ENCODE measurements around the gene HYDIN.

Gene HYDIN

DNA sequence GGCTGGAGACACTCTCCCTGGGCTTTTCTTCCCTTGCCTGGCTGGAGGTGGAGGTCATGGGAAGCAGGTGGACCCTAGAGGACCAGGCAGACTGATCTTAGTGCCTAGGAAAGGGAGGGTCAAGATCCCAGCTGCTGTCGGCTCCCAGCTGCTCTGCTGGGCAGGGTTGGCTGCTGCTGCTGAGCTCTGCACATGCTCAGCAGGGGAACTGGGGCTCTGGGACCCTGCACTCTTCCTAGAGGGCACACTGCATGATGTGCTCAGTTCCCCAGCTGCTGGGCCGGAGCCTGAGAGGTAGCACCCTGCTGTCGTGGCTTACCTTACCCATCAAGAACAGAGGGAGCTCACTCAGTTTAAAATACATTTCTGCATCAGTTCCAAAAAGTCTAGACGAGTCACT is 463.9 kb downstream of the HYDIN start:
- H3K9me2 ChIP-seq (replicated peaks; ENCODE audit: low read depth, low read length): no peaks in the 10 kb centered on the region
- H3K27me3 ChIP-seq (ENCODE audit: insufficient read depth, low read length, poor library complexity, severe bottlenecking): no peaks in the 10 kb centered on the region
- H3K36me3 ChIP-seq (ENCODE audit: insufficient read depth, low read length): peaks cover 8% of the 10 kb centered on the region; the same call in 1 of the 2 replicates
- H3K9me3 ChIP-seq (ENCODE audit: insufficient read depth, low read depth, low read length): no peaks in the 10 kb centered on the region
- no peak for TF ChIP-seq EZH2phosphoT487 (IDR thresholded peaks at IDR 0.05; ENCODE audit: borderline replicate concordance)
- TF ChIP-seq, protein P1, sequence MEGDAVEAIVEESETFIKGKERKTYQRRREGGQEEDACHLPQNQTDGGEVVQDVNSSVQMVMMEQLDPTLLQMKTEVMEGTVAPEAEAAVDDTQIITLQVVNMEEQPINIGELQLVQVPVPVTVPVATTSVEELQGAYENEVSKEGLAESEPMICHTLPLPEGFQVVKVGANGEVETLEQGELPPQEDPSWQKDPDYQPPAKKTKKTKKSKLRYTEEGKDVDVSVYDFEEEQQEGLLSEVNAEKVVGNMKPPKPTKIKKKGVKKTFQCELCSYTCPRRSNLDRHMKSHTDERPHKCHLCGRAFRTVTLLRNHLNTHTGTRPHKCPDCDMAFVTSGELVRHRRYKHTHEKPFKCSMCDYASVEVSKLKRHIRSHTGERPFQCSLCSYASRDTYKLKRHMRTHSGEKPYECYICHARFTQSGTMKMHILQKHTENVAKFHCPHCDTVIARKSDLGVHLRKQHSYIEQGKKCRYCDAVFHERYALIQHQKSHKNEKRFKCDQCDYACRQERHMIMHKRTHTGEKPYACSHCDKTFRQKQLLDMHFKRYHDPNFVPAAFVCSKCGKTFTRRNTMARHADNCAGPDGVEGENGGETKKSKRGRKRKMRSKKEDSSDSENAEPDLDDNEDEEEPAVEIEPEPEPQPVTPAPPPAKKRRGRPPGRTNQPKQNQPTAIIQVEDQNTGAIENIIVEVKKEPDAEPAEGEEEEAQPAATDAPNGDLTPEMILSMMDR (conservative IDR thresholded peaks at IDR 0.05; ENCODE audit: low read length): no peak
- no peak overlapping the region for H3K9ac ChIP-seq (ENCODE audit: low read depth, low read length, poor library complexity, severe bottlenecking)
- H2AFZ ChIP-seq (ENCODE audit: low read length): no peak overlapping the region
- H3K4me3 ChIP-seq (ENCODE audit: low read length, poor library complexity, severe bottlenecking): no peak overlapping the region
- no peaks in the 10 kb centered on the region for H3F3A ChIP-seq (ENCODE audit: low read depth)
- no peaks in the 10 kb centered on the region for H3K4me1 ChIP-seq (ENCODE audit: insufficient read depth, low read length, poor library complexity, severe bottlenecking)
- H4K20me1 ChIP-seq (ENCODE audit: insufficient read depth, low read length, poor library complexity, severe bottlenecking): no peaks in the 10 kb centered on the region
- H3K4me2 ChIP-seq (ENCODE audit: low read depth, low read length, poor library complexity, severe bottlenecking): no peak overlapping the region
- H3K79me2 ChIP-seq (ENCODE audit: insufficient read depth, low read length): no peaks in the 10 kb centered on the region

GRCh38 chr16:70766176-70766575 is 464.3 kb downstream of the HYDIN start:
- no peak for TF ChIP-seq EZH2phosphoT487 (IDR thresholded peaks at IDR 0.05; ENCODE audit: borderline replicate concordance)
- TF ChIP-seq, protein P1 (conservative IDR thresholded peaks at IDR 0.05; ENCODE audit: low read length): no peak
- Histone ChIP-seq H4K20me1 (ENCODE audit: insufficient read depth, low read length, poor library complexity, severe bottlenecking) (no peaks in the 10 kb centered on the region), H3K4me3 (ENCODE audit: low read length, poor library complexity, severe bottlenecking) (no peak overlapping the region), H3K9me2 (replicated peaks; ENCODE audit: low read depth, low read length) (no peaks in the 10 kb centered on the region), H3K36me3 (ENCODE audit: insufficient read depth, low read length) (peaks cover 8% of the 10 kb centered on the region; the same call in 1 of the 2 replicates), H3K79me2 (ENCODE audit: insufficient read depth, low read length) (no peaks in the 10 kb centered on the region), H3F3A (ENCODE audit: low read depth) (no peaks in the 10 kb centered on the region), H3K9me3 (ENCODE audit: insufficient read depth, low read depth, low read length) (no peaks in the 10 kb centered on the region), H3K4me2 (ENCODE audit: low read depth, low read length, poor library complexity, severe bottlenecking) (no peak overlapping the region), H3K27me3 (ENCODE audit: insufficient read depth, low read length, poor library complexity, severe bottlenecking) (no peaks in the 10 kb centered on the region), H3K9ac (ENCODE audit: low read depth, low read length, poor library complexity, severe bottlenecking) (no peak overlapping the region), H3K4me1 (ENCODE audit: insufficient read depth, low read length, poor library complexity, severe bottlenecking) (no peaks in the 10 kb centered on the region), H2AFZ (ENCODE audit: low read length) (no peak overlapping the region)

GRCh38 chr16:70765491-70765890 is 465.0 kb downstream of the HYDIN start:
- no peak overlapping the region for H3K4me3 ChIP-seq (ENCODE audit: low read length, poor library complexity, severe bottlenecking)
- peaks cover 13% of the 10 kb centered on the region; the same call in 1 of the 2 replicates for H3K36me3 ChIP-seq (ENCODE audit: insufficient read depth, low read length)
- H3K9me3 ChIP-seq (ENCODE audit: insufficient read depth, low read depth, low read length): no peaks in the 10 kb centered on the region
- no peaks in the 10 kb centered on the region for H3K79me2 ChIP-seq (ENCODE audit: insufficient read depth, low read length)
- no peak overlapping the region for H2AFZ ChIP-seq (ENCODE audit: low read length)
- no peak overlapping the region for H3K9ac ChIP-seq (ENCODE audit: low read depth, low read length, poor library complexity, severe bottlenecking)
- H3K9me2 ChIP-seq (replicated peaks; ENCODE audit: low read depth, low read length): no peaks in the 10 kb centered on the region
- no peaks in the 10 kb centered on the region for H4K20me1 ChIP-seq (ENCODE audit: insufficient read depth, low read length, poor library complexity, severe bottlenecking)
- TF ChIP-seq, protein P1 (conservative IDR thresholded peaks at IDR 0.05; ENCODE audit: low read length): no peak
- no peak for TF ChIP-seq EZH2phosphoT487 (IDR thresholded peaks at IDR 0.05; ENCODE audit: borderline replicate concordance)
- no peaks in the 10 kb centered on the region for H3F3A ChIP-seq (ENCODE audit: low read depth)
- no peaks in the 10 kb centered on the region for H3K4me1 ChIP-seq (ENCODE audit: insufficient read depth, low read length, poor library complexity, severe bottlenecking)
- no peaks in the 10 kb centered on the region for H3K27me3 ChIP-seq (ENCODE audit: insufficient read depth, low read length, poor library complexity, severe bottlenecking)
- H3K4me2 ChIP-seq (ENCODE audit: low read depth, low read length, poor library complexity, severe bottlenecking): no peak overlapping the region

All from Loucy (cell line).